HepG2 (cell line): ENCODE measurements around the gene SDK1. TPM values are rescaled to one million over a fixed set of nuclear protein-coding genes. Genes with fewer than 3 reads are reported as not detected.

Experiments used
- ATAC-seq: fragments of 200-7000 bp; cut with Tn5 transposase; 3 replicates; pipeline ENCODE4 v1.9.1; 2020; ENCODE audit warnings: mild to moderate bottlenecking, moderate library complexity
- BruUV-seq: library from RNA; stranded (reverse); fragments of 400-500 nt; replicated peaks from 2 replicates; lab custom pipeline; 2021; lab: Mats Ljungman, UMichigan
- CTCF ChIA-PET: fragments of 300-600 bp; formaldehyde crosslinking; extraction: SDS; loops from one replicate; lab custom pipeline; 2021; ENCODE audit warnings: low total read pairs, inconsistent platforms, low intra/inter-chr PET ratio; lab: Yijun Ruan, JAX
- POLR2A ChIA-PET: fragments of 350-600 bp; sonication (Branson Sonifier 250); formaldehyde crosslinking; loops from one replicate; lab custom pipeline; 2020; ENCODE audit warnings: antibody characterized with exemption, inconsistent platforms; lab: Yijun Ruan, JAX
- DNase-seq: peaks from one replicate; pipeline ENCODE4 v3.0.0-alpha.2; 2015; ENCODE audit warnings: low spot score
- FAIRE-seq: peaks from 3 replicates; lab custom pipeline; 2011; peaks lifted over from hg19 to GRCh38; lab: Jason Lieb, UNC
- H2AFZ ChIP-seq: one replicate; pipeline ENCODE4 v1.6.1; 2011; ENCODE audit warnings: low read length, inconsistent platforms
- H3K27ac ChIP-seq: fragments of 300-600 bp; 3 replicates; pipeline ENCODE4 v1.8.0; 2011; ENCODE audit warnings: mixed run types, mild to moderate bottlenecking, mixed read lengths, low read length, inconsistent platforms; ENCODE audit not compliant: insufficient read depth; ENCODE audit errors: extremely low read length
- H3K27me3 ChIP-seq, 2 experiments: fragments of 200-600 bp in 1 of 2; 2 replicates in 1 of 2; 3 replicates in 1 of 2; pipeline versions ENCODE4 v1.6.0 to v1.8.0; 2011; ENCODE audit warnings: low read length in 2 of 2, mild to moderate bottlenecking in 2 of 2, moderate library complexity in 2 of 2, inconsistent platforms in 1 of 2; ENCODE audit not compliant: insufficient read depth in 2 of 2, control insufficient read depth in 1 of 2
- H3K36me3 ChIP-seq, 2 experiments: fragments of 200-600 bp in 1 of 2; replicated peaks in 1 of 2; 2 replicates in 1 of 2; 3 replicates in 1 of 2; pipeline versions ENCODE4 v1.5.1 to v1.8.0; 2011; ENCODE audit warnings: low read length in 2 of 2, inconsistent platforms in 1 of 2; ENCODE audit not compliant: insufficient read depth in 2 of 2, control insufficient read depth in 1 of 2
- H3K4me1 ChIP-seq: 2 replicates; pipeline ENCODE4 v1.5.1; 2012; ENCODE audit warnings: low read length, inconsistent platforms; ENCODE audit not compliant: insufficient read depth
- H3K4me2 ChIP-seq: 2 replicates; pipeline ENCODE4 v1.6.0; 2011; ENCODE audit warnings: low read depth, low read length, inconsistent platforms
- H3K4me3 ChIP-seq, 3 experiments: fragments of 200-600 bp in 1 of 3; sonication (generic), shearing (Covaris generic) in 1 of 3; replicated peaks in 1 of 3; 2 replicates each; pipeline ENCODE4 v1.5.1; 2011 to 2016; ENCODE audit warnings: low read length in 3 of 3, inconsistent platforms in 2 of 3, low read depth in 2 of 3, mild to moderate bottlenecking in 2 of 3, control low read depth in 1 of 3, mixed read lengths in 1 of 3; ENCODE audit not compliant: insufficient read depth in 1 of 3
- H3K79me2 ChIP-seq: one replicate; pipeline ENCODE4 v1.6.1; 2011; ENCODE audit warnings: low read length, inconsistent platforms; ENCODE audit not compliant: insufficient read depth
- H3K9ac ChIP-seq: 2 replicates; pipeline ENCODE4 v1.6.0; 2011; ENCODE audit warnings: mild to moderate bottlenecking, low read depth, low read length, inconsistent platforms; ENCODE audit not compliant: insufficient read depth
- H3K9me3 ChIP-seq: 2 replicates; pipeline ENCODE4 v1.5.1; 2012; ENCODE audit warnings: mild to moderate bottlenecking, low read length
- H4K20me1 ChIP-seq: 2 replicates; pipeline ENCODE4 v1.6.0; 2011; ENCODE audit warnings: inconsistent platforms, mild to moderate bottlenecking, low read length, moderate library complexity; ENCODE audit not compliant: insufficient read depth
- ATF3 ChIP-seq: sonication (generic); formaldehyde crosslinking; IDR thresholded peaks from 2 replicates; pipeline ENCODE4 v1.4.0; 2020; ENCODE audit warnings: missing genetic modification reagents
- CBX5 ChIP-seq: sonication (generic); formaldehyde crosslinking; IDR thresholded peaks from 2 replicates; pipeline ENCODE4 v1.4.0; 2020; ENCODE audit warnings: missing genetic modification reagents, borderline replicate concordance
- DNMT3B ChIP-seq: conservative IDR thresholded peaks from 2 replicates; pipeline ENCODE4 v1.6.1; 2016; ENCODE audit warnings: missing biosample characterization, control low read depth
- FOXP1 ChIP-seq, 2 experiments: fragments of 450-650 bp in 1 of 2; IDR thresholded peaks; 2 replicates each; pipeline ENCODE4 v1.6.1; 2017 to 2018; ENCODE audit warnings: antibody characterized with exemption in 1 of 2
- HES4 ChIP-seq: sonication (generic); formaldehyde crosslinking; IDR thresholded peaks from 2 replicates; pipeline ENCODE4 v1.9.0; 2021; ENCODE audit warnings: mild to moderate bottlenecking, missing genetic modification reagents, borderline replicate concordance
- HINFP ChIP-seq: sonication (generic); formaldehyde crosslinking; IDR thresholded peaks from 2 replicates; pipeline ENCODE4 v1.4.0; 2020; ENCODE audit warnings: low read depth, mild to moderate bottlenecking, missing genetic modification reagents
- HNF4G ChIP-seq, 2 experiments: sonication (generic) in 1 of 2; formaldehyde crosslinking in 1 of 2; IDR thresholded peaks; 2 replicates each; pipeline versions ENCODE4 v1.4.0 to v1.6.1; 2011 to 2020; ENCODE audit warnings: borderline replicate concordance in 2 of 2, low read depth in 2 of 2, mild to moderate bottlenecking in 2 of 2, low read length in 1 of 2, missing genetic modification reagents in 1 of 2, moderate library complexity in 1 of 2
- JARID2 ChIP-seq: sonication (generic); formaldehyde crosslinking; IDR thresholded peaks from 2 replicates; pipeline ENCODE4 v1.8.1; 2023; ENCODE audit warnings: missing genetic modification reagents, inconsistent platforms; ENCODE audit not compliant: insufficient replicate concordance
- KLF6 ChIP-seq: IDR thresholded peaks from 2 replicates; pipeline ENCODE4 v1.8.0; 2016; ENCODE audit warnings: missing biosample characterization, missing genetic modification reagents
- MED8 ChIP-seq: sonication (generic); formaldehyde crosslinking; IDR thresholded peaks from 2 replicates; pipeline ENCODE4 v1.8.1; 2023; ENCODE audit warnings: mild to moderate bottlenecking, missing genetic modification reagents; ENCODE audit not compliant: insufficient replicate concordance
- MTA1 ChIP-seq: sonication (generic); formaldehyde crosslinking; IDR thresholded peaks from 2 replicates; pipeline ENCODE4 v1.4.0; 2020; ENCODE audit warnings: missing genetic modification reagents, mild to moderate bottlenecking, borderline replicate concordance
- NCOA1 ChIP-seq: sonication (generic); formaldehyde crosslinking; IDR thresholded peaks from 2 replicates; pipeline ENCODE4 v1.9.0; 2021; ENCODE audit warnings: missing genetic modification reagents
- NFYC ChIP-seq: IDR thresholded peaks from 2 replicates; pipeline ENCODE4 v1.6.1; 2016; ENCODE audit warnings: missing genetic modification reagents, missing compliant biosample characterization
- PHF5A ChIP-seq: IDR thresholded peaks from one replicate; pipeline ENCODE4 v1.6.1; 2018; ENCODE audit warnings: low read depth, missing genetic modification reagents; ENCODE audit not compliant: unreplicated experiment
- RXRA ChIP-seq: sonication (generic); formaldehyde crosslinking; IDR thresholded peaks from 2 replicates; pipeline ENCODE4 v1.5.1; 2020; ENCODE audit warnings: missing genetic modification reagents
- TBX2 ChIP-seq: sonication (generic); formaldehyde crosslinking; IDR thresholded peaks from 2 replicates; pipeline ENCODE4 v1.5.0; 2020; ENCODE audit warnings: missing genetic modification reagents, mild to moderate bottlenecking, borderline replicate concordance
- TCF7 ChIP-seq: sonication (generic); IDR thresholded peaks from 2 replicates; pipeline ENCODE4 v1.6.1; 2016; ENCODE audit warnings: antibody characterized with exemption, low read depth
- ZBTB38 ChIP-seq: sonication (generic); formaldehyde crosslinking; IDR thresholded peaks from 2 replicates; pipeline ENCODE4 v1.5.1; 2020; ENCODE audit warnings: mild to moderate bottlenecking, missing genetic modification reagents
- ZC3H4 ChIP-seq: sonication (generic); formaldehyde crosslinking; IDR thresholded peaks from 2 replicates; pipeline ENCODE4 v1.4.0; 2020; ENCODE audit warnings: missing genetic modification reagents, borderline replicate concordance
- ZMYM4 ChIP-seq: sonication (generic); formaldehyde crosslinking; IDR thresholded peaks from 2 replicates; pipeline ENCODE4 v1.8.1; 2023; ENCODE audit warnings: mild to moderate bottlenecking, missing genetic modification reagents
- ZNF205 ChIP-seq: IDR thresholded peaks from 2 replicates; pipeline ENCODE4 v1.6.1; 2018; ENCODE audit warnings: missing biosample characterization, missing genetic modification reagents
- ZNF431 ChIP-seq: sonication (generic); formaldehyde crosslinking; IDR thresholded peaks from 2 replicates; pipeline ENCODE4 v1.9.0; 2022; ENCODE audit warnings: missing genetic modification reagents, low read depth, mild to moderate bottlenecking, borderline replicate concordance
- ZNF577 ChIP-seq: sonication (generic); formaldehyde crosslinking; IDR thresholded peaks from 2 replicates; pipeline ENCODE4 v1.4.0; 2020; ENCODE audit warnings: mild to moderate bottlenecking, low read depth, missing genetic modification reagents, borderline replicate concordance
- WGBS: methylation state at CpG from one replicate; pipeline ENCODE4 v1.1.6; 2017; ENCODE audit warnings: low lambda C conversion rate; 5-methylcytosine and 5-hydroxymethylcytosine counted together
- in situ Hi-C: cut with HindIII; loops from 2 replicates; pipeline ENCODE4 v1.10.0; 2017; ENCODE audit warnings: low pct_unique_long_range_greater_than_20kb; ENCODE audit not compliant: extremely low pct_ligation_motif_present
- intact Hi-C: fragments of 100-400 bp; cut with micrococcal nuclease; formaldehyde crosslinking; loops from one replicate; pipeline ENCODE4 v1.10.0; 2022; ENCODE audit not compliant: unreplicated experiment
- polyA plus RNA-seq, 8 experiments: library from polyadenylated mRNA; depleted of rRNA in 3 of 8; stranded (reverse) in 7 of 8; unstranded in 1 of 8; fragments of >200 nt; fragmentation: Illumina TruSeq in 4 of 8; extraction: Trizol in 4 of 8; gene quantifications; 2 replicates each; pipeline versions ENCODE4 v1.2.1 to v1.2.3, GENCODE V29; 2011 to 2016; ENCODE audit warnings: low read depth in 4 of 8, missing spikeins in 1 of 8, mixed read lengths in 1 of 8; ENCODE audit not compliant: insufficient read depth in 1 of 8
- total RNA-seq, 5 experiments: library from RNA; depleted of rRNA; stranded (reverse); fragments of >200 nt; fragmentation: Illumina TruSeq; extraction: Trizol; gene quantifications; 2 replicates each; pipeline ENCODE4 v1.2.3, GENCODE V29; 2016; ENCODE audit warnings: low read depth in 1 of 5
- TF ChIP-seq, protein P1 (sequence below), 2 experiments: fragments of 450-650 bp in 1 of 2; sonication (generic) in 1 of 2; formaldehyde crosslinking; IDR thresholded peaks; 2 replicates each; pipeline versions ENCODE4 v1.5.0 to v1.8.0; 2020 to 2022; ENCODE audit warnings: mild to moderate bottlenecking in 1 of 2, missing genetic modification reagents in 1 of 2

SDK1 gene
- total and polyA plus RNA-seq, 2 of the 13 experiments (the other 11 are each of a cell fraction or from before 2014, with no cell fraction given), result 0.35 to 2.4 TPM

- intact Hi-C loops (no loop called here), in situ Hi-C loops (no loop called here)
- Histone ChIP-seq H3K36me3 (no peaks in the 10 kb centered on the region), H4K20me1 (no peaks in the 10 kb centered on the region), H3K4me2 (peak overlapping the region; percentile 76), H3K9ac (peak overlapping the region; percentile 68), H3K27me3 (no peaks in the 10 kb centered on the region), H3K9me3 (no peaks in the 10 kb centered on the region), H3K4me3 (peak overlapping the region; percentile 51 to 64 (median 59)), H3K79me2 (no peaks in the 10 kb centered on the region), H3K4me1 (peaks cover 40% of the 10 kb centered on the region), H2AFZ (no peak overlapping the region), H3K27ac (peak overlapping the region; percentile 83)
- BruUV-seq, result no TSS peak
- ChIA-PET CTCF (no interaction called here), POLR2A (no interaction called here)
- peak; percentile 81 for FAIRE-seq
- peak; percentile 91 for DNase-seq
- ATAC-seq, result peak; percentile 99
- WGBS, result 2% methylated on average over 11 of the region's 11 CpGs
- no peak for TF ChIP-seq PHF5A
- TF ChIP-seq DNMT3B (CRISPR knock-in tag), result no peak
- peak; percentile 67; the same call in 1 of the 2 replicates for TF ChIP-seq MTA1
- TF ChIP-seq, protein P1, sequence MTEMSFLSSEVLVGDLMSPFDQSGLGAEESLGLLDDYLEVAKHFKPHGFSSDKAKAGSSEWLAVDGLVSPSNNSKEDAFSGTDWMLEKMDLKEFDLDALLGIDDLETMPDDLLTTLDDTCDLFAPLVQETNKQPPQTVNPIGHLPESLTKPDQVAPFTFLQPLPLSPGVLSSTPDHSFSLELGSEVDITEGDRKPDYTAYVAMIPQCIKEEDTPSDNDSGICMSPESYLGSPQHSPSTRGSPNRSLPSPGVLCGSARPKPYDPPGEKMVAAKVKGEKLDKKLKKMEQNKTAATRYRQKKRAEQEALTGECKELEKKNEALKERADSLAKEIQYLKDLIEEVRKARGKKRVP (CRISPR knock-in tag; IDR thresholded peaks at IDR 0.05), result no peak
- peak; percentile 52; the same call in 1 of the 2 replicates for TF ChIP-seq TBX2 (CRISPR knock-in tag)
- no peak for TF ChIP-seq NFYC (CRISPR knock-in tag)
- no peak for TF ChIP-seq KLF6 (CRISPR knock-in tag)
- no peak for TF ChIP-seq FOXP1 (IDR thresholded peaks at IDR 0.05)
- peak; percentile 69; the same call in 1 of the 2 replicates for TF ChIP-seq FOXP1 (CRISPR knock-in tag; IDR thresholded peaks at IDR 0.05)
- 0 out of 2 replicates have a peak, but pooled peaks have one; percentile 49 for TF ChIP-seq ZNF431 (CRISPR knock-in tag)
- TF ChIP-seq JARID2, result no peak
- peak; percentile 42; the same call in 1 of the 2 replicates for TF ChIP-seq TCF7
- no peak for TF ChIP-seq ZC3H4
- no peak for TF ChIP-seq HES4 (CRISPR knock-in tag)
- TF ChIP-seq NCOA1 (CRISPR knock-in tag), result no peak
- no peak for TF ChIP-seq ATF3 (CRISPR knock-in tag)
- TF ChIP-seq ZBTB38, result 0 out of 2 replicates have a peak, but pooled peaks have one; percentile 44
- peak; percentile 54 for TF ChIP-seq ZMYM4
- TF ChIP-seq HNF4G (IDR thresholded peaks at IDR 0.05; ENCODE audit: borderline replicate concordance, low read depth, low read length), result peak; percentile 91
- peak; percentile 53; the same call in 1 of the 2 replicates for TF ChIP-seq HNF4G (CRISPR knock-in tag; IDR thresholded peaks at IDR 0.05; ENCODE audit: borderline replicate concordance, low read depth)
- TF ChIP-seq HINFP (CRISPR knock-in tag), result no peak
- peak; percentile 30; the same call in 1 of the 2 replicates for TF ChIP-seq ZNF205 (CRISPR knock-in tag)
- TF ChIP-seq MED8 (CRISPR knock-in tag), result no peak
- peak; percentile 41; the same call in 1 of the 2 replicates for TF ChIP-seq RXRA (CRISPR knock-in tag)
- no peak for TF ChIP-seq ZNF577 (CRISPR knock-in tag)
- TF ChIP-seq CBX5 (CRISPR knock-in tag), result no peak
These were observed 705.6 kb downstream of the SDK1 start for GRCh38 chr7:4006687-4007086.
